ENCODE data around the gene LAMC1. TPM values are rescaled to one million over a fixed set of nuclear protein-coding genes. Genes with fewer than 3 reads are reported as not detected.
A peak's percentile ranks its signal among the peaks of the same experiment; 100 is the strongest.

LAMC1 gene
- total RNA-seq, 1 donor from 2014 or later = 449 TPM

DNA sequence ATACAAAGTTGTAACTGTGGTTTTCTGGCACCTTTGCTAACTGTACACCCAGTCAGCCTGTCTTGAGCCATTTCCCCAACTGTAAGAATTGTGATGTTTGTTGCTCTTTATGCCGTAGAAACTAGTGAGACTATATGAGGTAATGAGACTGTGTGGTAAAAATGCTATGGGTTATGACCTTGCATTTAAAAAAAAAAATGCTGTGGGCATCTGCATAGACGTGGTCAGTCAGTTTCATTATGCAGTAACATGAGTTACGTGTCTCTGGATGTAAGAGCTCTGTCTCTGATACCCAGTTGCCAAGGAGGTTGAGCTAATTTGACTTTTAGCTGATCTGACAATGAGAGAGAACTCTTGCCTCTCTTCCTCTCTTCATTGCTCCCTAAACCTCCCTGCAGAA, 82.2 kb downstream of the LAMC1 start:
- Mint-ChIP-seq H3K36me3 (ENCODE audit: low read depth) (peaks cover 31% of the 10 kb centered on the region), H3K9me3 (ENCODE audit: low read depth) (no peaks in the 10 kb centered on the region), H3K27me3 (ENCODE audit: low read depth) (no peaks in the 10 kb centered on the region), H3K4me1 (ENCODE audit: low read depth) (peaks cover 29% of the 10 kb centered on the region), H3K4me3 (ENCODE audit: unreplicated experiment) (no peak overlapping the region), H3K27ac (ENCODE audit: unreplicated experiment) (peak overlapping the region; percentile 81)
- TF ChIP-seq CTCF (IDR thresholded peaks at IDR 0.05) = no peak
- DNase-seq (ENCODE audit: low spot score) = no peak

DNA sequence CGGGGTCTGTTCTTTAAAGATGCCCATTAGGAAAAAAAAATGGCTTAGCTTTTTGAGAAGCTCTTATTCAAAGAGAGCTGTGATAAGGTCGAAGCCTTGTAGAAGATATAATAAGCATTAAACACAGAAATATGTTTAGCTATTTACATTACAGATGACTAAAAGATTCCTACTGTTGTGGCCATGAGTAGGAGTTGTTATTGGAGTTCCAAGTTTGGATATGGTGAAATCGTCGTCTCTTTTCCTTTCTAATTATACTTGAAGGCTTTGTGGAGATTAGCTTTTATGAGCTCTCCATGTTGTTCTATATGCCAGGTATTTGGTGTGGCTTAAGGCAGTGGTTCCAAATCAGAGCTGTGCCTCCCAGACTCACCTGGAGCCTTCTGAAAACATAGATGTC, 82.9 kb downstream of the LAMC1 start:
- no peaks in the 10 kb centered on the region for H3K27me3 Mint-ChIP-seq (ENCODE audit: low read depth)
- no peak for DNase-seq (ENCODE audit: low spot score)
- H3K36me3 Mint-ChIP-seq (ENCODE audit: low read depth) = peaks cover 33% of the 10 kb centered on the region

DNA sequence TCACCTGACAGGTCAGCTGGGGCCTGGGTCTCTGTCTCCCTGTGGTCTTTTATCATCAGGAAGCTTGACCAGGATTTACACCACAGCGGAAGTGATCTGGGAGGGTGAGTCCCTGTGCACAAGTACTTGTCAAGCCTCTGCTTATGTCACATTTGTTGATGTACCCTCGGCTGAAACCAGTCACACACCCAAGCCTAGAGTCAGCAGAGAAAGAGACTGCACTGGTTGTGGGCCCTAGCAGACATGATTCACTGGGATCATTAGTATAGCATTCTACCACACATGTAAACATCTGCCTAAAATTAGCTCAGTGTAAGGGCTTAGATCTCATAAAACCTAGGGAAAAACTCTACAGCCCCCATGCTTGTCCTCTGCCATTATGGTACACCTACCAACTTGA, 83.5 kb downstream of the LAMC1 start:
- Mint-ChIP-seq H3K27me3 (ENCODE audit: low read depth) (no peaks in the 10 kb centered on the region), H3K4me3 (ENCODE audit: unreplicated experiment) (no peak overlapping the region), H3K36me3 (ENCODE audit: low read depth) (peaks cover 35% of the 10 kb centered on the region), H3K4me1 (ENCODE audit: low read depth) (peaks cover 30% of the 10 kb centered on the region), H3K9me3 (ENCODE audit: low read depth) (no peaks in the 10 kb centered on the region), H3K27ac (ENCODE audit: unreplicated experiment) (peak overlapping the region; percentile 81)
- TF ChIP-seq CTCF (IDR thresholded peaks at IDR 0.05) = no peak
- no peak for DNase-seq (ENCODE audit: low spot score)

More for the DNA sequence above, 82.9 kb downstream of the LAMC1 start:
- Mint-ChIP-seq H3K9me3 (ENCODE audit: low read depth) (no peaks in the 10 kb centered on the region), H3K4me1 (ENCODE audit: low read depth) (peaks cover 30% of the 10 kb centered on the region), H3K27ac (ENCODE audit: unreplicated experiment) (peak overlapping the region; percentile 81), H3K4me3 (ENCODE audit: unreplicated experiment) (no peak overlapping the region)
- TF ChIP-seq CTCF (IDR thresholded peaks at IDR 0.05) = no peak

- H3K9me3 Mint-ChIP-seq (ENCODE audit: low read depth) = no peaks in the 10 kb centered on the region
- H3K36me3 Mint-ChIP-seq (ENCODE audit: low read depth) = peaks cover 42% of the 10 kb centered on the region
- no peak for TF ChIP-seq CTCF (IDR thresholded peaks at IDR 0.05)
- H3K4me3 Mint-ChIP-seq (ENCODE audit: unreplicated experiment) = no peak overlapping the region
- H3K27ac Mint-ChIP-seq (ENCODE audit: unreplicated experiment) = no peak overlapping the region
- H3K27me3 Mint-ChIP-seq (ENCODE audit: low read depth) = no peaks in the 10 kb centered on the region
- DNase-seq (ENCODE audit: low spot score) = no peak
- peaks cover 23% of the 10 kb centered on the region for H3K4me1 Mint-ChIP-seq (ENCODE audit: low read depth)
Observed at GRCh38 chr1:183110326-183110880, 87.2 kb downstream of the LAMC1 start.

DNA sequence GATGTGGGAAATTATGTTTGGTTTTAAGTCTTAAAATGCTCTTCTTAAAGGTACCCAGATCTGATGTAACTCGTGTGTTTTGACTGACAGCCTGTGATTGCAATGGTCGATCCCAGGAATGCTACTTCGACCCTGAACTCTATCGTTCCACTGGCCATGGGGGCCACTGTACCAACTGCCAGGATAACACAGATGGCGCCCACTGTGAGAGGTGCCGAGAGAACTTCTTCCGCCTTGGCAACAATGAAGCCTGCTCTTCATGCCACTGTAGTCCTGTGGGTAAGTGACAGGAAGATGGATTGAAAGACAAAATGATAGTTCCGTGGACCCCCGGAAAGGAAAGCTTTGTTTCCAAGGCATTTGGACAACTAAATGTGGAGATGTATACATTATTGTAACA, 91.2 kb downstream of the LAMC1 start:
- H3K4me3 Mint-ChIP-seq (ENCODE audit: unreplicated experiment) = no peak overlapping the region
- H3K9me3 Mint-ChIP-seq (ENCODE audit: low read depth) = no peaks in the 10 kb centered on the region
- peaks cover 47% of the 10 kb centered on the region for H3K36me3 Mint-ChIP-seq (ENCODE audit: low read depth)
- peaks cover 3% of the 10 kb centered on the region for H3K4me1 Mint-ChIP-seq (ENCODE audit: low read depth)
- no peak overlapping the region for H3K27ac Mint-ChIP-seq (ENCODE audit: unreplicated experiment)
- DNase-seq (ENCODE audit: low spot score) = no peak
- no peaks in the 10 kb centered on the region for H3K27me3 Mint-ChIP-seq (ENCODE audit: low read depth)
- no peak for TF ChIP-seq CTCF (IDR thresholded peaks at IDR 0.05)

All from chondrocyte (in vitro differentiated cells).